GM19467 (cell line): ENCODE data around the gene NMT1.

Experiments used
- ATAC-seq: cut with Tn5 transposase; IDR thresholded peaks from one replicate; pipeline ENCODE4 v1.9.1; 2021; ENCODE audit warnings: mild to moderate bottlenecking, moderate library complexity; ENCODE audit not compliant: unreplicated experiment

NMT1 gene

GRCh38 chr17:45060797-45061605 is at the start of gene NMT1:
Gene NMT1 (plus strand): TSS chr17:45061317. CDS start chr17:45061330, 13 bp downstream.
- peak; percentile 69 for ATAC-seq

- ATAC-seq = no peak
Measured at GRCh38 chr17:45011767-45012166, 49.4 kb upstream of the NMT1 start.

GRCh38 chr17:45013021-45013997 is 47.8 kb upstream of the NMT1 start:
- ATAC-seq = no peak

DNA sequence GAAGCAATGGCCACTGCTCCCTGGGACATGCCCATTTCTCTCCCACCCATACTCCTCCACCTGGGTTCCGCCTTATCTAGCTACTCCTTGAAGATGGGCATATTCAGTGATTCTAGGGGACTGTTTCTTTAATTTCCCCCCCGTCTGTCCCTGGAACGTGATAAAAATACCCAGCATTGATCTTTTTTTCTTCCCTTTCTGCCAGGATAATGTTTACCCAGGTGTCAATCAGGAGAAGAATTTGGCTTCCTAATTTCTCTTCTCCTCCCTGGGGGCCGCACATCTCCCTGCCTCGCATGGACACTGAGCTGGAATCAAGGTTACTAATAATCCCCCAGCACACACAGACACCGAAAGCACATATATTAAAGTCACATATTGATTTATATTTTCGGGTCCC is 44.9 kb upstream of the NMT1 start:
- no peak for ATAC-seq

- no peak for ATAC-seq
Measured at GRCh38 chr17:45016823-45017222, 44.3 kb upstream of the NMT1 start.

- ATAC-seq = no peak
Measured at GRCh38 chr17:45018514-45018847, 42.6 kb upstream of the NMT1 start.

- ATAC-seq = no peak
Measured at GRCh38 chr17:45018848-45019711, 42.0 kb upstream of the NMT1 start.

GRCh38 chr17:45020354-45021138 is 40.6 kb upstream of the NMT1 start:
- no peak for ATAC-seq

- ATAC-seq = no peak
Measured at GRCh38 chr17:45021607-45022287, 39.4 kb upstream of the NMT1 start.

DNA sequence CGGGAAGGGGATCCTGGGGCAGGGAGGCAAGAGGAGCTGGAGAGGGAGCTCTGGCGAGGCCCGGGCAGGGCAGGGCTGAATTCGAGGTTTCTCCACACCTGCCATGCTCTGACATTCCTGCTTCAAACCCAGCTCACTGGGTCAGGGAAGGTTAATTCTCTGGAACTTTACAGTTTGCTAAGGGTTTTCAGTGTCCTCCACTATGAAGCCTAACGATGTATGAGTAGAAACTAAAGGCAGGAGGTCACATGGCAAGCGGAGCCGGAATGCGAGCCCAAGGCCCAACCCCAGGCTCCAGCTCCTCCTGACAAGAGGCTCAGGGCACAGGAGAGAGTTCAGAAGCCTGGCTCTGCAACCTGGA is 38.8 kb upstream of the NMT1 start:
- no peak for ATAC-seq

DNA sequence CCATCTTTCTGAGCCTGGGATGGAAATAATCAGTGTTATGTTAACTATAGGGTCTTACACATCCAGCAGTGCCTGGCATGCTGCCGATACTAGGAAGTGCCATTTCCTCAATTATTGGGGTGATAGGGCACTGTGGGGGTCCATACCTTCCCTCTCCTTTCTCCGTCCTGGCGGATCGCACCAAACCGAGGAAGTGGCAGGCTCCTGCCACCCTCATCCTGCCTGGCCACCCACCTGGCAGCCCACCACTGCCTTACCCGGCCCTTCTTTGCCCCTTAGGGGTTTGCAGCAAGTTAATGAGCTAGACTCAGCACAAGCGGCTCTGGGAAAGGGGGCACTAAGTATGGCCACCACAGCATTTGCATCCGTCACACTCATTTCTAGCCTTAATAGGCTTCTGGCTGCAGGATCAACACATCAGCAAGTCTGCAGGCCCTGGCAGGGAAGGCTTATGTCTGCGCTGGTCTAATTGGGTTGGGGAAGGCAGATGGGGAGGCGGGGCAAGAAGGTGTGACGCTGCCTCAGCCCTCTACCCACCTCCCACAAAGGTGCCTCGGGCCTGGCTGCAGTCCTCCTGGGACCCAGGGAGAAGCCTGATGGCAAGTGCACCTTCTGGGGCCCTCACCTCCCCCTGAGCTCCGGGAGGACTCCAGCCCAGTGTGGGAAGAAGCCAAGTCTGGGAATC is 38.3 kb upstream of the NMT1 start:
- ATAC-seq = no peak

- no peak for ATAC-seq
Measured at GRCh38 chr17:45029096-45029495, 32.0 kb upstream of the NMT1 start.

- ATAC-seq = no peak
Measured at GRCh38 chr17:45029758-45030423, 31.2 kb upstream of the NMT1 start.

- no peak for ATAC-seq
Measured at GRCh38 chr17:45030733-45031132, 30.4 kb upstream of the NMT1 start.

DNA sequence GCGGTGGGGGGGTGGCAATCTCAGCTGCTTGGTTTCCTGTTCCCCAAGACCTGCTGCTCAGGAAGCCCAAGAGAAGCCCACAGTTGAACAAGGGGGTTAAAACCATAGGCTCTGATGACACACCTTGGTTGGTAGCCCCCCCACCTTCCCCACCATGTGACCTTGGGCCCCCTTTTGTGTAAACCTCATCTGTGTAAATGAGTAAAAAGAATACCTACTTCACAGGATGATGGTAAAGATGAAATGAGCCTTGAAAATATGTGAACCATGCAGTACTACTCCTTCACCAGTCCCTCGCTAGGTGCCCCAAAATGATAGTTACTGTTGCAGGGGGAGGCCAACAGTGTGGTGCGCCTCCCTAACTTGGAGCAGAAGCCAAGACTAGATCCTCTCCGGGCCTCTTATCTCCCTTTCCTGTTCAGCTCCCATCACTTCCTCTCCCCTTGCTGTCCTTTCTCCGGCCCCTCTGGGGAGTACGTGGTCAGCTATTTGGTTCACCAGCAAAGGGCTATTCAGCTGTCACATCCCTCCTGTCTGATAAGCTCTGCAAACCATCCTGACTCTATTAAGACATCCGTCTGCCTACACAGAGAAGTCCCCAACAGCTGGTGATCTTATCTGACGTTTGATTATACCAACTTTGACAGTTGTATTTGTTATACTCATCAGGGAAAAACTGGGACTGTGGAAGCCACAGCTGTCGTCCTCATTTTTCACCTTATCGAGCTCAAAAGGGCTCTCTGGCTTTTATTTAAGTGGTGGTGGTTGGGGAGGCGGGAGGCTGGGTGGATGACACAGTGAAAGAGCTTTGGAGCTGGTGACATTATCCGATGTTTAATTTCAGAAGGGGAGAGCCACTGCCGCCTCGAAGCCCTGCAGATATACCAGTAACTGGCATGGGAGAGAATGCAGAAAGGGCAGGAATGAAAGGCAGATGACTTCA is 29.6 kb upstream of the NMT1 start:
- ATAC-seq = no peak

GRCh38 chr17:45032174-45032541 is 29.0 kb upstream of the NMT1 start:
- ATAC-seq = no peak

DNA sequence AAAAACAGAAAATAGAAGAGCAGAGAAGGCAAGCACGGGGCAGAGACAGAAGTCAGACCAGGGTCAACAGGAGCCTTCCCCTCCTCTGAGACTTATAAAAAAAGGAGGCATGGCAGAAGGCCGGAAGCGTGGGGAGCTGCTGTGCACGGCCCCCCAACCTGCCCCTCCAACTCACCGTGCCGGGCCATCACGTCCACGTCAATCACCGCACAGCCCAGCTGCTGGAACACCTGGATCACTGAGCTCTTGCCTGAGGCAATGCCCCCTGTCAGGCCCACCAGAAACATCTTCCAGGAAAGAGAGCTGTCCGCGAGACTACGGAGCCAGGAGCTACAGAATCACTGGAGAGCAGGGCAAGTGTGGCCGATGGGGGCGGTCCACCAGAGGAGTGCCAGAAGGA is 26.5 kb upstream of the NMT1 start:
- ATAC-seq = no peak

GRCh38 chr17:45035848-45036247 is 25.3 kb upstream of the NMT1 start:
- no peak for ATAC-seq
